Measurements from ENCODE around the gene FAM174B. TPM values are rescaled to one million over a fixed set of nuclear protein-coding genes. Genes with fewer than 3 reads are reported as not detected.

FAM174B gene
- total and polyA plus RNA-seq, 12 donors = 3.7 to 16.4 (median 9.9) TPM

DNA sequence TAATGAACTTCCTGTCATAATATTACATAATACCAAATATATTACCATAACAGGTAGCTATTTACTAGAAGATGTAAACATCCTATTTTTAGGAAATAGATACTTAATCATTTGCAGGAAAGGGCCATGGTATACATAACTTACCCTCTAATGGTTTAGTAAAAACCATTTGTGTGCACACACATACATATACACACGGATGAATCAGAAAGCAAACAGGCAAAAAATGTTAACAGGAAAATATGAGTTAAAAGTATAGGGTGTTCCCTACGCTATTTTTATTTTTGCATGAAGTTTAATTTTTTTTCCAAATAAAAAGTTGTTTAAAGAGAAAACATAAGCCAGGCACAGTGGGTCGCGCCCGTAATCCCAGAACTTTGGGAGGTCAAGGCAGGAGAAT, 34.6 kb downstream of the FAM174B start:
- H3K27ac ChIP-seq = no peak overlapping the region
- no peak for DNase-seq
- no peaks in the 10 kb centered on the region for H3K36me3 ChIP-seq (replicated peaks in 1 of 2)
- H3K27me3 ChIP-seq = no peaks in the 10 kb centered on the region
- peaks cover 0 to 25% of the 10 kb centered on the region in 2 donors for H3K4me1 ChIP-seq (replicated peaks in 1 of 2)
- WGBS, 4 donors = 93 to 97% (median 97%) methylated on average over 5 of the region's 5 CpGs
- no peak for TF ChIP-seq POLR2A (IDR thresholded peaks at IDR 0.05)
- no peak for TF ChIP-seq CTCF (IDR thresholded peaks at IDR 0.05)
- H3K9me3 ChIP-seq (replicated peaks in 1 of 3) = no peaks in the 10 kb centered on the region
- intact Hi-C loops (cut with DNase I) = no loop called here
- no peak overlapping the region for H3K4me3 ChIP-seq

DNA sequence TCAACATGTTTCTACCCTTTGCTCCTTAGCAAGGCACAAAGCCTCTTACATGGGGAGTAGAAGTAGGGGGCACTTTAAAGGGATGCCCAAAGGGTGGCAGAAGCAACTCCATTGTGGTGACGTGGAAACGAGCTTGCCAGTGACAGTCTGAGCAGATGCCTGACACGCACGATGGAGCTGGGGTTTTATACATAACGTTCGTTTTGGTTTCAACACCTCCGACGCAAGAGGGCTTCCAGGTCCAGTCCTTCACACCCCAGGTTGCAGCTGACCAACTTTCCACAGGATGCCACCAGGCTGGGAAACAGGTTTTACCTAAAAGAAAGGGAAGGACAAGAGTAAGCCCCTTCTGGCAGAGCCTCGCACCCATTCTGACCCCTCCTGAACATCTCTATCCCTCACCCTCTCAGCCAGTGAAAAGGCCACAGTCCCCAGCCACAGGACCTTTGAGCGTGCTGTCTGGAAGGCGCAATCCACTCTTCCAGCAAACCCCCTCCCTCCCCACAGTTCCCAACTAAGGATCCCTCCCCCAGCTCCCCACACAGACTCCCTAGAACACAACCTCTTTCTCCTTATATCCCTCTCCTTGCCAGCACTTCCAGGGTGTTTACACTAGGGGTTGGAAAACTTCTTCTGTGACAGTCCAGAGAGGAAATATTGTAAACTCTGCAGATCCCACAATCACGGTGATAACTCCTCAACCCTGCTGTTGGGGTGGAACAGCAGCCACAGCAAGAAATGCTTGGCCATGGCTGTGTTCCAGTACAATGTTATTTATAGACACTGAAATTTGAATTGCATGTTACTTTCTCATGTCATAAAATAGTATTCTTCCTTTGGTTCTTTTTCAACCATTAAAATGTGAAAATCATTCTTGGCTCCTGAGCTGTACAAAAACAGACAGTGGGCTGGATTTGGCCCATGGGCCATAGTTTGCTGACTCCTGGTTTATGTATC, 36.2 kb downstream of the FAM174B start:
- TF ChIP-seq POLR2A (IDR thresholded peaks at IDR 0.05) = no peak
- no peak for TF ChIP-seq CTCF (IDR thresholded peaks at IDR 0.05)
- no peaks in the 10 kb centered on the region for H3K27me3 ChIP-seq
- H3K36me3 ChIP-seq (replicated peaks in 1 of 2) = no peaks in the 10 kb centered on the region
- 73 to 89% (median 83%) methylated on average over 8 to 12 of the region's 12 CpGs for WGBS, 4 donors
- intact Hi-C loops (cut with DNase I) = no loop called here
- peak in 1 of 7 donors; percentile 35 for DNase-seq
- H3K9me3 ChIP-seq (replicated peaks in 1 of 3) = no peaks in the 10 kb centered on the region
- peak overlapping the region in 1 of 5 donors; percentile 43 for H3K27ac ChIP-seq
- H3K4me3 ChIP-seq = no peak overlapping the region
- H3K4me1 ChIP-seq (replicated peaks in 1 of 2) = peaks cover 0 to 10% of the 10 kb centered on the region in 2 donors

GRCh38 chr15:92617549-92618520, 37.7 kb downstream of the FAM174B start:
- peaks cover 0 to 8% of the 10 kb centered on the region in 2 donors for H3K4me1 ChIP-seq (replicated peaks in 1 of 2)
- no peaks in the 10 kb centered on the region for H3K27me3 ChIP-seq
- DNase-seq = peak in 5 of 7 donors; percentile 8 to 66 (median 42)
- H3K36me3 ChIP-seq (replicated peaks in 1 of 2) = no peaks in the 10 kb centered on the region
- 68 to 79% (median 73%) methylated on average over 19 to 22 of the region's 22 CpGs for WGBS, 4 donors
- H3K9me3 ChIP-seq (replicated peaks in 1 of 3) = no peaks in the 10 kb centered on the region
- no peak for TF ChIP-seq CTCF (IDR thresholded peaks at IDR 0.05)
- no peak for TF ChIP-seq POLR2A (IDR thresholded peaks at IDR 0.05)
- intact Hi-C loops (cut with DNase I) = no loop called here
- H3K27ac ChIP-seq = no peak overlapping the region
- H3K4me3 ChIP-seq = no peak overlapping the region

Data from adrenal gland (tissue), 12 donors.